HCT116 (cell line): ENCODE data around the gene NEMP1. TPM values are rescaled to one million over a fixed set of nuclear protein-coding genes. Genes with fewer than 3 reads are reported as not detected.

Source experiments
- ATAC-seq: fragments of 200-7000 bp; cut with Tn5 transposase; 2 replicates; pipeline ENCODE4 v1.9.1; 2020; ENCODE audit warnings: mild to moderate bottlenecking, moderate library complexity
- BruUV-seq: library from RNA; stranded (reverse); fragments of 400-500 nt; replicated peaks from 2 replicates; lab custom pipeline; 2021; lab: Mats Ljungman, UMichigan
- CTCF ChIA-PET: fragments of 300-600 bp; sonication (Branson Sonifier 250); formaldehyde crosslinking; loops from one replicate; lab custom pipeline; 2021; ENCODE audit warnings: antibody characterized with exemption; lab: Charles Lee
- POLR2A ChIA-PET: fragments of 300-600, 350-600 bp; sonication (Branson Sonifier 250); formaldehyde crosslinking; loops from one replicate; lab custom pipeline; 2021; ENCODE audit warnings: antibody characterized with exemption; lab: Charles Lee
- RAD21 ChIA-PET, 2 experiments: fragments of 300-600 bp; sonication (Branson Sonifier 250); formaldehyde crosslinking; loops; one replicate each; lab custom pipeline; 2023; ENCODE audit warnings: low total read pairs in 2 of 2; ENCODE audit not compliant: uncharacterized antibody in 2 of 2, unreplicated experiment in 2 of 2, low non-redundant PET in 1 of 2; lab: Charles Lee
- DNase-seq: peaks from one replicate; pipeline ENCODE4 v3.0.0-alpha.2; 2010; ENCODE audit warnings: low read depth, low spot score
- H2AFZ ChIP-seq: fragments of 200-600 bp; shearing (Covaris generic), sonication (generic); 2 replicates; pipeline ENCODE4 v1.6.1; 2017; ENCODE audit warnings: low read depth, mixed run types, mixed read lengths, antibody characterized with exemption, low read length; ENCODE audit not compliant: poor library complexity, severe bottlenecking
- H3K27ac ChIP-seq: 2 replicates; pipeline ENCODE4 v1.5.1; 2012; ENCODE audit warnings: low read depth, low read length
- H3K27me3 ChIP-seq: fragments of 200-600 bp; sonication (generic); 2 replicates; pipeline ENCODE4 v1.6.1; 2016; ENCODE audit warnings: mixed run types, low read length, mixed read lengths; ENCODE audit not compliant: insufficient read depth
- H3K36me3 ChIP-seq, 2 experiments: fragments of 200-500 bp in 1 of 2; fragments of 200-600 bp in 1 of 2; sonication (Bioruptor generic) in 1 of 2; sonication (generic) in 1 of 2; 2 replicates each; pipeline versions ENCODE4 v1.5.1 to v1.6.1; 2014 to 2016; ENCODE audit warnings: low read length in 2 of 2, inconsistent platforms in 1 of 2, mixed read lengths in 1 of 2, mixed run types in 1 of 2; ENCODE audit not compliant: insufficient read depth in 2 of 2, control insufficient read depth in 1 of 2
- H3K4me1 ChIP-seq, 2 experiments: fragments of 200-600 bp in 1 of 2; sonication (generic) in 1 of 2; 2 replicates each; pipeline versions ENCODE4 v1.5.1 to v1.6.1; 2012 to 2017; ENCODE audit warnings: low read length in 2 of 2, inconsistent platforms in 1 of 2, mild to moderate bottlenecking in 1 of 2, mixed read lengths in 1 of 2, mixed run types in 1 of 2, moderate library complexity in 1 of 2; ENCODE audit not compliant: insufficient read depth in 2 of 2, control insufficient read depth in 1 of 2
- H3K4me2 ChIP-seq: fragments of 200-600 bp; sonication (generic); 2 replicates; pipeline ENCODE4 v1.6.1; 2017; ENCODE audit warnings: mixed run types, low read length, mixed read lengths
- H3K4me3 ChIP-seq, 2 experiments: fragments of 200-600 bp in 1 of 2; sonication (generic) in 1 of 2; replicated peaks in 1 of 2; 2 replicates each; pipeline ENCODE4 v1.5.1; 2011 to 2016; ENCODE audit warnings: low read length in 2 of 2, control low read depth in 1 of 2, low read depth in 1 of 2, mild to moderate bottlenecking in 1 of 2, mixed read lengths in 1 of 2, mixed run types in 1 of 2
- H3K79me2 ChIP-seq: fragments of 200-600 bp; sonication (generic); 2 replicates; pipeline ENCODE4 v1.6.1; 2017; ENCODE audit warnings: mild to moderate bottlenecking, mixed run types, low read length, moderate library complexity, mixed read lengths; ENCODE audit not compliant: insufficient read depth
- H3K9ac ChIP-seq: fragments of 200-600 bp; sonication (generic); 2 replicates; pipeline ENCODE4 v1.6.1; 2016; ENCODE audit warnings: low read length, mixed read lengths
- H3K9me2 ChIP-seq: fragments of 200-600 bp; sonication (generic), shearing (Covaris generic); 2 replicates; pipeline ENCODE4 v1.6.1; 2017; ENCODE audit warnings: mixed run types, mild to moderate bottlenecking, moderate library complexity; ENCODE audit not compliant: insufficient read depth
- H3K9me3 ChIP-seq, 2 experiments: fragments of 200-500 bp in 1 of 2; fragments of 200-600 bp in 1 of 2; sonication (Bioruptor generic) in 1 of 2; sonication (generic) in 1 of 2; 2 replicates each; pipeline ENCODE4 v1.6.1; 2014 to 2017; ENCODE audit warnings: low read length in 2 of 2, mixed read lengths in 2 of 2, inconsistent platforms in 1 of 2, low read depth in 1 of 2, mild to moderate bottlenecking in 1 of 2, mixed run types in 1 of 2, moderate library complexity in 1 of 2; ENCODE audit not compliant: control insufficient read depth in 1 of 2, insufficient read depth in 1 of 2
- H4K20me1 ChIP-seq: fragments of 200-600 bp; sonication (generic), shearing (Covaris generic); 2 replicates; pipeline ENCODE4 v1.6.1; 2017; ENCODE audit warnings: mixed run types, mild to moderate bottlenecking, moderate library complexity; ENCODE audit not compliant: insufficient read depth
- CBX3 ChIP-seq: IDR thresholded peaks from 2 replicates; pipeline ENCODE4 v1.6.1; 2012; ENCODE audit warnings: low read depth
- EZH2 ChIP-seq: fragments of 200-600 bp; sonication (generic); IDR thresholded peaks from 2 replicates; pipeline ENCODE4 v1.6.1; 2017; ENCODE audit warnings: antibody characterized with exemption, mixed run types
- FOSL1 ChIP-seq: IDR thresholded peaks from 2 replicates; pipeline ENCODE4 v1.6.1; 2012; ENCODE audit warnings: low read depth
- RAD21 ChIP-seq: IDR thresholded peaks from 2 replicates; pipeline ENCODE4 v1.6.1; 2012; ENCODE audit warnings: low read depth, mild to moderate bottlenecking
- SIN3A ChIP-seq: IDR thresholded peaks from 2 replicates; pipeline ENCODE4 v1.6.1; 2012; ENCODE audit warnings: low read depth
- YY1 ChIP-seq: IDR thresholded peaks from 2 replicates; pipeline ENCODE4 v1.6.1; 2011; ENCODE audit warnings: low read length, low read depth, moderate library complexity, mild to moderate bottlenecking; ENCODE audit not compliant: insufficient replicate concordance; ENCODE audit errors: extremely low read depth
- ZNF274 ChIP-seq: fragments of 200-500 bp; sonication (Bioruptor generic); IDR thresholded peaks from 2 replicates; pipeline ENCODE4 v1.6.1; 2014; ENCODE audit warnings: mild to moderate bottlenecking, low read depth, low read length, inconsistent platforms
- intact Hi-C: fragments of 100-400 bp; cut with micrococcal nuclease; formaldehyde crosslinking; loops from 2 replicates; pipeline ENCODE4 v1.10.0; 2022
- total RNA-seq: library from RNA; stranded (reverse); gene quantifications from one replicate; pipeline ENCODE4 v1.2.1, GENCODE V29; 2021; ENCODE audit not compliant: unreplicated experiment
- TF ChIP-seq, protein P1 (sequence below), 3 experiments: fragments of 200-600 bp in 1 of 3; sonication (generic) in 1 of 3; IDR thresholded peaks in 2 of 3; conservative IDR thresholded peaks in 1 of 3; 2 replicates each; pipeline ENCODE4 v1.5.1; 2012 to 2017; ENCODE audit warnings: low read depth in 2 of 3, low read length in 2 of 3, antibody characterized with exemption in 1 of 3, borderline replicate concordance in 1 of 3, control low read depth in 1 of 3, mild to moderate bottlenecking in 1 of 3, mixed read lengths in 1 of 3, mixed run types in 1 of 3, moderate library complexity in 1 of 3; ENCODE audit not compliant: insufficient read depth in 1 of 3

Gene NEMP1
- total RNA-seq, 1 experiment from 2014 or later, result 35.2 TPM

DNA sequence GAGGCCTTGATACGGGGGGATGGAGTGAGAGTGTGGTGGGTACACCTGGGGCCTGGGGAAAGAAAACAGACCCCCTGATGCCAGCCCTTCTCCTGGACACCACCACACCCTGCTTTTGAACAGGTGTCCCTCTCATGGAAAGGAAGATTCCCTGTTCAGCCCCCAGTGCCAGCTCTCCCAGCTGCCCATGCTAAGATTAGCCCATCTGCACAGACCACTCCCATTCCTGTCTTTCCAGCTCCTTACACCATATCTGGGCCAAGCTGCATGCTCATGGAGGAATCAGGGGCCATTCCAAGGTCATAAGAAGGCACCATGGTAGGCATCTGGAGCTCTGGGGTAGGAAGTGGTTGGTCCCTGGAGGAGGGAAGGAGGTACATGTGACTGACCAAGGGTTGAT, 20.0 kb upstream of the NEMP1 start:
- H3K4me3 ChIP-seq, result no peak overlapping the region
- H3K27ac ChIP-seq, result no peak overlapping the region
- H2AFZ ChIP-seq, result no peak overlapping the region
- no peaks in the 10 kb centered on the region for H3K9me3 ChIP-seq
- TF ChIP-seq RAD21 (no peak), EZH2 (no peak), YY1 (no peak), ZNF274 (no peak), CBX3 (no peak), SIN3A (no peak)
- TF ChIP-seq, protein P1, sequence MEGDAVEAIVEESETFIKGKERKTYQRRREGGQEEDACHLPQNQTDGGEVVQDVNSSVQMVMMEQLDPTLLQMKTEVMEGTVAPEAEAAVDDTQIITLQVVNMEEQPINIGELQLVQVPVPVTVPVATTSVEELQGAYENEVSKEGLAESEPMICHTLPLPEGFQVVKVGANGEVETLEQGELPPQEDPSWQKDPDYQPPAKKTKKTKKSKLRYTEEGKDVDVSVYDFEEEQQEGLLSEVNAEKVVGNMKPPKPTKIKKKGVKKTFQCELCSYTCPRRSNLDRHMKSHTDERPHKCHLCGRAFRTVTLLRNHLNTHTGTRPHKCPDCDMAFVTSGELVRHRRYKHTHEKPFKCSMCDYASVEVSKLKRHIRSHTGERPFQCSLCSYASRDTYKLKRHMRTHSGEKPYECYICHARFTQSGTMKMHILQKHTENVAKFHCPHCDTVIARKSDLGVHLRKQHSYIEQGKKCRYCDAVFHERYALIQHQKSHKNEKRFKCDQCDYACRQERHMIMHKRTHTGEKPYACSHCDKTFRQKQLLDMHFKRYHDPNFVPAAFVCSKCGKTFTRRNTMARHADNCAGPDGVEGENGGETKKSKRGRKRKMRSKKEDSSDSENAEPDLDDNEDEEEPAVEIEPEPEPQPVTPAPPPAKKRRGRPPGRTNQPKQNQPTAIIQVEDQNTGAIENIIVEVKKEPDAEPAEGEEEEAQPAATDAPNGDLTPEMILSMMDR (IDR thresholded peaks at IDR 0.05 in 2 of 3, conservative IDR thresholded peaks at IDR 0.05 in 1 of 3; ENCODE audit: borderline replicate concordance in 1 of 3, insufficient read depth in 1 of 3, low read depth in 2 of 3, low read length in 2 of 3), result no peak
- peaks cover 13 to 14% of the 10 kb centered on the region in 2 experiments; a peak in 2 of 4 replicates for H3K36me3 ChIP-seq
- ChIA-PET RAD21 (interaction anchor here in 1 of 2 experiments (1.1 kb wide), 1 partner anchor 13 kb away, joined by 3 read pairs; the partner anchor contains the start of gene STAT6), POLR2A (interaction anchor here (1.0 to 7.8 kb wide), 3 partner anchors 9 to 29 kb away, joined by 3 to 32 read pairs (median 3); partner anchors contain the start of gene NEMP1), CTCF (no interaction called here)
- no peaks in the 10 kb centered on the region for H3K9me2 ChIP-seq
- H3K79me2 ChIP-seq, result no peaks in the 10 kb centered on the region; the same call in 1 of the 2 replicates
- H4K20me1 ChIP-seq, result no peaks in the 10 kb centered on the region
- intact Hi-C loops, result no loop called here
- peaks cover 39 to 56% of the 10 kb centered on the region in 2 experiments for H3K4me1 ChIP-seq
- no TSS peak for BruUV-seq
- H3K4me2 ChIP-seq, result no peak overlapping the region
- ATAC-seq (no peak), DNase-seq (no peak)
- H3K27me3 ChIP-seq, result no peaks in the 10 kb centered on the region
- H3K9ac ChIP-seq, result no peak overlapping the region

DNA sequence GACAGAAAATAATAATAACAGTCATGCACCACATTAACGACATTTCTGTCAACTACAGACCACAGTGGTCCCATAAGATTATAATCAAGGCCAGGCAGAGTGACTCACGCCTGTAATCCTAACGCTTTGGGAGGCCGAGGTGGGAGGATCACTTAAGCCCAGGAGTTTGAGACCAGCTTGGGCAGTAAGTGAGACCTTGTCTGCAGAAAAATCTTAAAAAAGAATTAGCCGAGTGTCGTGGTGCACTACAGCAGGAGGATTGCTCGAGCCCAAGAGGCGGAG, 18.9 kb upstream of the NEMP1 start:
- DNase-seq (no peak), ATAC-seq (no peak)
- H3K27ac ChIP-seq, result no peak overlapping the region
- H3K9me2 ChIP-seq, result no peaks in the 10 kb centered on the region
- TF ChIP-seq FOSL1, result no peak
- TF ChIP-seq EZH2, result no peak
- ChIA-PET CTCF (interaction anchor here (1.0 kb wide), 1 partner anchor 86 kb away, joined by 4 read pairs; no protein-coding TSS in a partner anchor), POLR2A (interaction anchor here (1.6 to 7.8 kb wide), 2 partner anchors 18 to 28 kb away, joined by 3 to 32 read pairs; partner anchors contain the start of gene NEMP1), RAD21 (no interaction called here)
- no TSS peak for BruUV-seq
- H3K9ac ChIP-seq, result no peak overlapping the region
- peaks cover 5% of the 10 kb centered on the region; the same call in 1 of the 2 replicates for H3K79me2 ChIP-seq
- no peaks in the 10 kb centered on the region for H3K9me3 ChIP-seq
- H3K4me1 ChIP-seq, result peaks cover 44 to 62% of the 10 kb centered on the region in 2 experiments
- no peak overlapping the region for H2AFZ ChIP-seq
- no peaks in the 10 kb centered on the region for H3K27me3 ChIP-seq
- intact Hi-C loops, result no loop called here
- no peak overlapping the region for H3K4me2 ChIP-seq
- H4K20me1 ChIP-seq, result no peaks in the 10 kb centered on the region
- peaks cover 15 to 17% of the 10 kb centered on the region in 2 experiments; a peak in 3 of 4 replicates for H3K36me3 ChIP-seq
- no peak overlapping the region for H3K4me3 ChIP-seq
